G401.6 (cell line): ENCODE data around the gene SHISA9.

Experiments
- FAIRE-seq: peaks from 2 replicates; lab custom pipeline; 2012; peaks lifted over from hg19 to GRCh38; lab: Jason Lieb, UNC

Gene SHISA9

DNA sequence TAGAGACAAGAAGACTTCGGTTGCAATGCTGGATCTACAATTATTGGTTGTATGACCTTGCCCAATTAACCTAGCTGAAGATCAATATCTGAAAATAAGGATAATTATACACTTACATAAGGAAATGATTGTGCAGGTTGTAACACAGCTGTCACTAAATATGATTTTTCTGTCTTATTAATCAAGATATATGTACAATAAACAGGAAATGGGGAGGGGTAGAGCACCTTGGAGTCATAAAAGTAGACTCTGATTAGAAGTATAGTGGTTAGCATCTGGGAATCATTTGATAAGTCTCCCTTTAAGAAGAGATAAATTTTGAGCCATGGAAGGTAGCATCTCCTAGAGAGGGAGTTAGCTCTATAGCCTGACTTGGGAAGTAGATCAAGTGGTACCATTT lies 369.2 kb downstream of the SHISA9 start:
- FAIRE-seq, result no peak

- no peak for FAIRE-seq
These were observed 388.1 kb downstream of the SHISA9 start for GRCh38 chr16:13289515-13289914.
